Kidney (tissue), 14 donors: ENCODE results near the gene UNC119. TPM values are rescaled to one million over a fixed set of nuclear protein-coding genes. Genes with fewer than 3 reads are reported as not detected.

ENCODE experiments used
- DNase-seq, 5 donors: peaks; one replicate each; pipeline ENCODE4 v3.0.0-alpha.2; 2013 to 2020
- FAIRE-seq: peaks from 2 replicates; lab custom pipeline; 2012; peaks lifted over from hg19 to GRCh38; lab: Jason Lieb, UNC
- H3K27ac ChIP-seq, 2 donors: one replicate each; pipeline ENCODE4 v1.7.0; 2013; ENCODE audit warnings: low read depth in 2 of 2, low read length in 2 of 2, inconsistent platforms in 1 of 2
- H3K27me3 ChIP-seq: one replicate; pipeline ENCODE4 v1.7.1; 2013; ENCODE audit warnings: low read length, inconsistent platforms; ENCODE audit not compliant: control insufficient read depth, insufficient read depth
- H3K36me3 ChIP-seq, 3 donors: one replicate each; pipeline versions ENCODE4 v1.7.0 to v1.7.1; 2013; ENCODE audit warnings: low read length in 3 of 3, control low read depth in 1 of 3, inconsistent platforms in 1 of 3; ENCODE audit not compliant: insufficient read depth in 3 of 3, control insufficient read depth in 2 of 3
- H3K4me1 ChIP-seq, 3 donors: one replicate each; pipeline versions ENCODE4 v1.7.0 to v1.7.1; 2013; ENCODE audit warnings: low read length in 3 of 3, inconsistent platforms in 1 of 3, low read depth in 1 of 3; ENCODE audit not compliant: control insufficient read depth in 2 of 3, insufficient read depth in 2 of 3
- H3K4me3 ChIP-seq, 3 donors: one replicate each; pipeline versions ENCODE4 v1.7.0 to v1.8.1; 2013; ENCODE audit warnings: low read length in 3 of 3, control low read depth in 1 of 3, inconsistent platforms in 1 of 3
- H3K9ac ChIP-seq, 3 donors: one replicate each; pipeline versions ENCODE4 v1.7.0 to v1.7.1; 2013; ENCODE audit warnings: low read length in 3 of 3, control low read depth in 1 of 3, inconsistent platforms in 1 of 3
- H3K9me3 ChIP-seq, 3 donors: one replicate each; pipeline versions ENCODE4 v1.7.0 to v1.7.1; 2013; ENCODE audit warnings: low read length in 3 of 3, control low read depth in 1 of 3, inconsistent platforms in 1 of 3; ENCODE audit not compliant: control insufficient read depth in 2 of 3, insufficient read depth in 1 of 3
- CTCF ChIP-seq: IDR thresholded peaks from 3 replicates; pipeline ENCODE4 v1.5.1; 2012; ENCODE audit warnings: mild to moderate bottlenecking, moderate library complexity, borderline replicate concordance; ENCODE audit not compliant: insufficient read depth; ENCODE audit errors: extremely low read depth
- intact Hi-C: fragments of 100-400 bp; cut with DNase I; formaldehyde crosslinking; loops from one replicate; pipeline ENCODE4 v1.11.1; 2022
- polyA plus RNA-seq: library from polyadenylated mRNA; stranded (reverse); fragments of 350-450 nt; fragmentation: Illumina TruSeq; extraction: RNeasy Lipid Tissue Mini Kit (QIAGEN cat#74804); gene quantifications from one replicate; pipeline ENCODE4 v1.2.3, GENCODE V29; 2014; ENCODE audit warnings: low read depth, low replicate concordance; ENCODE audit not compliant: insufficient read depth
- total RNA-seq: library from RNA; stranded (reverse); fragmentation: NEBNext Ultra II Directional; extraction: Animal tissue kit (Norgen Biotek cat#: 25700); gene quantifications from one replicate; pipeline ENCODE4 v1.2.1, GENCODE V29; 2021
- donor health status: control.
- donor health status: control.
- donor health status: control.
- donor health status: control.
- donor health status: control.
- donor health status: DM: yes; HTN: yes; CAD: no.
- donor health status: Normal renal cell carcinoma (clear cell type).

Gene UNC119
- total and polyA plus RNA-seq, 2 donors from 2014 or later: 19.0 to 60.7 TPM

GRCh38 chr17:28505986-28506665 is 46.3 kb downstream of the UNC119 start, which contains the start of gene FOXN1:
Gene FOXN1 (plus strand): TSS chr17:28506348. CDS start chr17:28523970, 17,622 bp downstream.
- no peak for FAIRE-seq
- H3K27me3 ChIP-seq: no peaks in the 10 kb centered on the region
- TF ChIP-seq CTCF: no peak
- no peak for DNase-seq
- no peak within 1 kb of the TSS for H3K4me3 ChIP-seq
- H3K9me3 ChIP-seq: no peaks in the 10 kb centered on the region
- H3K4me1 ChIP-seq: no peaks in the 10 kb centered on the region
- H3K27ac ChIP-seq: no peak within 1 kb of the TSS
- intact Hi-C loops: no loop called here
- H3K9ac ChIP-seq: no peak within 1 kb of the TSS
- H3K36me3 ChIP-seq: no peaks in the 10 kb centered on the region

GRCh38 chr17:28503420-28503819 is 49.0 kb downstream of the UNC119 start:
- no peak overlapping the region for H3K9ac ChIP-seq
- H3K27ac ChIP-seq: no peak overlapping the region
- TF ChIP-seq CTCF: no peak
- no peak overlapping the region for H3K4me3 ChIP-seq
- H3K36me3 ChIP-seq: no peaks in the 10 kb centered on the region
- no peaks in the 10 kb centered on the region for H3K27me3 ChIP-seq
- intact Hi-C loops: no loop called here
- FAIRE-seq (no peak), DNase-seq (peak in 2 of 5 donors; percentile 32 to 47)
- H3K9me3 ChIP-seq: no peaks in the 10 kb centered on the region
- H3K4me1 ChIP-seq: peaks cover 0 to 2% (median 0%) of the 10 kb centered on the region in 3 donors

GRCh38 chr17:28501421-28502284 is 50.8 kb downstream of the UNC119 start:
- TF ChIP-seq CTCF: no peak
- Histone ChIP-seq H3K9ac (no peak overlapping the region), H3K27ac (no peak overlapping the region), H3K4me1 (peaks cover 0 to 2% (median 0%) of the 10 kb centered on the region in 3 donors), H3K9me3 (no peaks in the 10 kb centered on the region), H3K4me3 (no peak overlapping the region), H3K36me3 (no peaks in the 10 kb centered on the region), H3K27me3 (no peaks in the 10 kb centered on the region)
- intact Hi-C loops: no loop called here
- DNase-seq (no peak), FAIRE-seq (no peak)
